NT2/D1 (cell line): ENCODE measurements around the gene TANK.
"Not testable (repeated sequence)": the region's sequence is repeated elsewhere in the genome, so short reads cannot be mapped to it uniquely, and the experiment has no call there.

Experiments used
- SUZ12 ChIP-seq: IDR thresholded peaks from 2 replicates; pipeline ENCODE4 v1.6.1; 2011; ENCODE audit not compliant: insufficient read length, insufficient read depth; ENCODE audit errors: extremely low read depth
- YY1 ChIP-seq: IDR thresholded peaks from 2 replicates; pipeline ENCODE4 v1.6.1; 2011; ENCODE audit not compliant: insufficient read length, insufficient read depth
- ZNF274 ChIP-seq: IDR thresholded peaks from 2 replicates; pipeline ENCODE4 v1.6.1; 2011; ENCODE audit warnings: mild to moderate bottlenecking, low read depth, low read length

DNA sequence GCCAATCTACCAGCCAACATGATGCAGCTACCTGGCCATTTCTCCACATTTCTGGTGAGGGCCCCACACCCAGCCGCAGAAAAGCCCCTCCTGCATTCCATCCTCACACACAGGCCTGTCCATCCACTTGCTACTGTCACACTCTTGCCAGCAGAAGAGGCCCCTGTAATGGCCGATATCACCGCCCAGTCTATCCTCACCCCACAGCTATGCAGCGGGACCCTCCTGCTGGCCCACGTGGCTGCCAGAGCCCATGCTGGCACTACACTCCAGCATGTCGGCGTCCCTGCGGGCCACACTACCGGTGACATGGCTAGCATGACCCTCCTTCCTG, 122.0 kb downstream of the TANK start:
- not testable (repeated sequence) for TF ChIP-seq YY1, ZNF274, SUZ12
